Upper lobe of right lung (tissue), 1 donor: Measurements from ENCODE around the gene STARD5. TPM values are rescaled to one million over a fixed set of nuclear protein-coding genes. Genes with fewer than 3 reads are reported as not detected.

ENCODE experiments used
- ATAC-seq: fragments of 200-7000 bp; cut with Tn5 transposase; one replicate; pipeline ENCODE4 v1.9.1; 2020; ENCODE audit warnings: mild to moderate bottlenecking, moderate library complexity
- DNase-seq: peaks from one replicate; pipeline ENCODE4 v3.0.0-alpha.2; 2020
- H3K27ac ChIP-seq: fragments of 200-600 bp; one replicate; pipeline ENCODE4 v1.8.0; 2022
- H3K27me3 ChIP-seq: fragments of 200-600 bp; one replicate; pipeline ENCODE4 v1.8.0; 2022; ENCODE audit warnings: mild to moderate bottlenecking
- H3K36me3 ChIP-seq: fragments of 200-600 bp; one replicate; pipeline ENCODE4 v1.8.0; 2022
- H3K4me1 ChIP-seq: fragments of 200-600 bp; one replicate; pipeline ENCODE4 v1.8.0; 2022
- H3K4me3 ChIP-seq: fragments of 200-600 bp; one replicate; pipeline ENCODE4 v1.8.0; 2022; ENCODE audit warnings: mild to moderate bottlenecking
- H3K9me3 ChIP-seq: fragments of 200-600 bp; one replicate; pipeline ENCODE4 v1.8.0; 2022
- intact Hi-C: fragments of 100-400 bp; cut with DNase I; formaldehyde crosslinking; loops from one replicate; pipeline ENCODE4 v1.11.0; 2022
- long read RNA-seq: library from polyadenylated mRNA; unstranded; transcript quantifications from one replicate; pipeline ENCODE4 v2.0.0, GENCODE V29; 2021
- total RNA-seq: library from RNA; stranded (reverse); fragmentation: NEBNext Ultra II Directional; extraction: Animal tissue kit (Norgen Biotek cat#: 25700); gene quantifications from one replicate; pipeline ENCODE4 v1.2.1, GENCODE V29; 2021
- TF ChIP-seq, protein P1 (sequence below): fragments of 200-600 bp; IDR thresholded peaks from one replicate; pipeline ENCODE4 v1.8.0; 2022; ENCODE audit warnings: antibody characterized with exemption
- donor health status: DM: no; HTN: yes; CAD: no; lungs with severe emphysema.

Gene STARD5
- 5.4 TPM for total RNA-seq
- long read RNA-seq, full-length matches to known transcripts, result 3 of 3 reads
- long read RNA-seq, partial matches to known transcripts, result 0 of 3 reads
- long read RNA-seq, other reads (novel, unspliced or antisense), result 0 of 3 reads

- peaks cover 18% of the 10 kb centered on the region for H3K4me1 ChIP-seq
- H3K36me3 ChIP-seq, result peaks cover 8% of the 10 kb centered on the region
- intact Hi-C loops, result no loop called here
- TF ChIP-seq, protein P1, sequence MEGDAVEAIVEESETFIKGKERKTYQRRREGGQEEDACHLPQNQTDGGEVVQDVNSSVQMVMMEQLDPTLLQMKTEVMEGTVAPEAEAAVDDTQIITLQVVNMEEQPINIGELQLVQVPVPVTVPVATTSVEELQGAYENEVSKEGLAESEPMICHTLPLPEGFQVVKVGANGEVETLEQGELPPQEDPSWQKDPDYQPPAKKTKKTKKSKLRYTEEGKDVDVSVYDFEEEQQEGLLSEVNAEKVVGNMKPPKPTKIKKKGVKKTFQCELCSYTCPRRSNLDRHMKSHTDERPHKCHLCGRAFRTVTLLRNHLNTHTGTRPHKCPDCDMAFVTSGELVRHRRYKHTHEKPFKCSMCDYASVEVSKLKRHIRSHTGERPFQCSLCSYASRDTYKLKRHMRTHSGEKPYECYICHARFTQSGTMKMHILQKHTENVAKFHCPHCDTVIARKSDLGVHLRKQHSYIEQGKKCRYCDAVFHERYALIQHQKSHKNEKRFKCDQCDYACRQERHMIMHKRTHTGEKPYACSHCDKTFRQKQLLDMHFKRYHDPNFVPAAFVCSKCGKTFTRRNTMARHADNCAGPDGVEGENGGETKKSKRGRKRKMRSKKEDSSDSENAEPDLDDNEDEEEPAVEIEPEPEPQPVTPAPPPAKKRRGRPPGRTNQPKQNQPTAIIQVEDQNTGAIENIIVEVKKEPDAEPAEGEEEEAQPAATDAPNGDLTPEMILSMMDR, result no peak
- H3K27ac ChIP-seq, result peak within 1 kb of the TSS; percentile 65
- no peaks in the 10 kb centered on the region for H3K9me3 ChIP-seq
- DNase-seq, result peak; percentile 100
- ATAC-seq, result peak; percentile 100
- H3K4me3 ChIP-seq, result peak within 1 kb of the TSS; percentile 89
- H3K27me3 ChIP-seq, result no peaks in the 10 kb centered on the region
Measured at GRCh38 chr15:81323944-81324881, at the start of gene STARD5. TSS of gene STARD5 (minus strand) at chr15:81324141. CDS start at chr15:81324099, 42 bp downstream.

DNA sequence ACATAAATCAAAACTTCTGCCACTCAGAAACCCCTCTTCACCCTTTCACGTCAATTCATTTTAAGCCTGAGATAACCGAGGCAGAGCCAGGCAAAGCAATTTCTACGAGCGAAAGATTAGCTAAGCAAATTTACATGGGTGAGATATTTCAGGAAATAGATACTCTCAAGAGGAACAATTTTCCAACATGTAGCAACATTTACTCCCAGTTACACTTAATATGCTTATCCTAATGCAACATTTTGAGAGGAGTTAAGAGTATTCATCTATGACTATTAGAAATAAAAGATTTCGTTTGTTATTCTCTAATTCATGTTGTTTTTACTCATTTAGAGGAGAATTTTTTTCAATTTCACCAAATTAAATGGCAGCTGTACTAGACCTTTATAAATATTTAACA, 49.2 kb upstream of the STARD5 start:
- intact Hi-C loops, result no loop called here
- ATAC-seq (no peak), DNase-seq (no peak)
- no peak overlapping the region for H3K4me3 ChIP-seq
- H3K36me3 ChIP-seq, result no peaks in the 10 kb centered on the region
- no peaks in the 10 kb centered on the region for H3K9me3 ChIP-seq
- no peaks in the 10 kb centered on the region for H3K27me3 ChIP-seq
- no peak overlapping the region for H3K27ac ChIP-seq
- no peaks in the 10 kb centered on the region for H3K4me1 ChIP-seq
- TF ChIP-seq, protein P1, result no peak

DNA sequence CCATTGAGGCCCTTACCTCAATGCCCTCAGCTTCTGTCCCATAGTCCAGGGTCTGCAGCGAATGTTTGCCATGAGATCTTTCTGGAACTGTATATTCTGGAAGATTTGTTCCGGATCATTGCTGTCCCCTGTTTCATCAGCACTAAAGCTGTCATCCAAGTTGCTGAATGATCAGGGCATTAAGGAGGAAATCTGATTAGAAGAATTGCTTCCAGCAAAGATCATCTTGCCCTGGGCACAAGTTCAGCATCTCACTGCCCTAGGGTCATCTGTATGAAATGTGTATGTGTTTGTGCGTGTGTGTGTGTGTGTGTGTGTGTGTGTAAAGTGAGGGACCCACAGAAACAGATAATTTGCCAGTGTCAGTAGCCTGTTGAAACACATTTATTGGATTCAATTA, 48.6 kb upstream of the STARD5 start:
- intact Hi-C loops, result no loop called here
- no peak overlapping the region for H3K27ac ChIP-seq
- ATAC-seq, result no peak
- no peaks in the 10 kb centered on the region for H3K36me3 ChIP-seq
- no peaks in the 10 kb centered on the region for H3K9me3 ChIP-seq
- no peaks in the 10 kb centered on the region for H3K27me3 ChIP-seq
- TF ChIP-seq, protein P1, result no peak
- DNase-seq, result no peak
- no peak overlapping the region for H3K4me3 ChIP-seq
- H3K4me1 ChIP-seq, result no peaks in the 10 kb centered on the region

DNA sequence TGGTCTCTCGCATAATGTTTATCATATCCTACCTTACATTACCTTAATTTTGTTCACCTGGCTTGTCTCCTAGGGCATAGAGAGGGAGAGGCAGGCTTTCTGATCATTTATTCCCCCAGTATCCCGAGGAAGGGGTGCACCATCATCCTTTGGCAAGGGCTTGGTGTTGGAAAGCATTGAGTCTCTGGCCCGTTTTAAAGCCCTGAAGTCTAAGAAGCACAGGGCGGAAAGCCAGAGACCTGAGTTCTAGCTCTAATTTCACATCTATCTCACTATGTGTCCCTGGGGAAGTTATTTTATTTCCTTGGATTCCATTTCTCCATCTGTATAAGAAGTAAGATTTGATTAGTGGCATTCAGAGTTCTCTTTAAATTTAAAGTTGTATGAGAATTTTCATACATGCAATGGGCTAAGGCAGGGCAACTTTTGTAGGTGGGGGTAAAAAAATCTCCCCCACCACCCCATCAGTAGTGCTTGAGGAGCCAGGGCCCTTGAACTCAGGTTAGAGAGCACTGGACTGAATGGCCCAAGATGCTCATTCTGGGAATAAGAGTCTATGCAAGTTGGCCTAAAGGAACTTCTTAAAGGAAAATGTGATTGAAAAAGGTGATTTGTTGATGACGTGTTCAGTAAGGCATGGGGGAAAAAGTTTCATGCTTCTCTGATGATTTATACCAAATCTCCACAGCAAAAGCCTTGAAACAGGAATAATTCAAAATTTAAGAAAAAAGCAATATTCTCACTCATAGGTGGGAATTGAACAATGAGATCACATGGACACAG, 40.0 kb upstream of the STARD5 start:
- intact Hi-C loops, result no loop called here
- no peaks in the 10 kb centered on the region for H3K9me3 ChIP-seq
- DNase-seq (no peak), ATAC-seq (no peak)
- no peaks in the 10 kb centered on the region for H3K27me3 ChIP-seq
- TF ChIP-seq, protein P1, result no peak
- no peaks in the 10 kb centered on the region for H3K36me3 ChIP-seq
- no peaks in the 10 kb centered on the region for H3K4me1 ChIP-seq
- H3K27ac ChIP-seq, result no peak overlapping the region
- no peak overlapping the region for H3K4me3 ChIP-seq

DNA sequence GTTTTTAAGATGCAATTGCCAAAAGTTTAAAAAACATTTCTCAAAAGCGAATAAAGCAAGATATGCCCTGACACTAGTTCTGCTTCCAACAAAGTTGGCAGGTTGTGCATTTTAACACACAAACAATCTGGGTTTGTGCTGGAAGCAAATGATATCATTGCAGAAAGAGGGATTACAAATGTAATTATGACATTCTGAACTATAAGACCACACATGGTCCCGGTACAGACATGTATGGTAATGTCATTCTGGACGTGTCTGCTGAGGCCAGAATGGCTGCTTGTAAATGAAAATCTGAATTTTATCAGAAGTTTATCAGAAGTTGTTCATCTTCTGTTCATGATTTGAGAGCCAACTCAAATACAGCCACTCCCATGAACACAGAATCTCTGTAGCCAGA, 39.3 kb upstream of the STARD5 start:
- H3K9me3 ChIP-seq, result no peaks in the 10 kb centered on the region
- no peak overlapping the region for H3K4me3 ChIP-seq
- intact Hi-C loops, result no loop called here
- DNase-seq (no peak), ATAC-seq (no peak)
- TF ChIP-seq, protein P1, result no peak
- no peaks in the 10 kb centered on the region for H3K27me3 ChIP-seq
- no peaks in the 10 kb centered on the region for H3K4me1 ChIP-seq
- no peak overlapping the region for H3K27ac ChIP-seq
- H3K36me3 ChIP-seq, result no peaks in the 10 kb centered on the region
